Left lung (tissue), 10 donors: ENCODE data around the gene SYPL2. TPM values are rescaled to one million over a fixed set of nuclear protein-coding genes. Genes with fewer than 3 reads are reported as not detected.

Source experiments
- ATAC-seq: fragments of 200-7000 bp; cut with Tn5 transposase; one replicate; pipeline ENCODE4 v1.9.1; 2020; ENCODE audit warnings: moderate library complexity
- DNase-seq, 4 donors: peaks; one replicate each; pipeline ENCODE4 v3.0.0-alpha.2; 2013 to 2020
- H3K27ac ChIP-seq, 2 donors: fragments of 200-600 bp; sonication (generic) in 1 of 2; one replicate each; pipeline versions ENCODE4 v1.5.0 to v1.8.0; 2020 to 2021
- H3K27me3 ChIP-seq, 2 donors: fragments of 200-600 bp; sonication (generic) in 1 of 2; one replicate each; pipeline versions ENCODE4 v1.5.0 to v1.8.0; 2020 to 2021
- H3K36me3 ChIP-seq, 2 donors: fragments of 200-600 bp; sonication (generic) in 1 of 2; one replicate each; pipeline versions ENCODE4 v1.5.0 to v1.8.0; 2020 to 2021
- H3K4me1 ChIP-seq, 2 donors: fragments of 200-600 bp; one replicate each; pipeline ENCODE4 v1.8.0; 2021
- H3K4me3 ChIP-seq, 2 donors: fragments of 200-600 bp; sonication (generic) in 1 of 2; one replicate each; pipeline versions ENCODE4 v1.5.0 to v1.8.0; 2020 to 2021; ENCODE audit warnings: mild to moderate bottlenecking in 1 of 2
- H3K9me3 ChIP-seq, 2 donors: fragments of 200-600 bp; sonication (generic) in 1 of 2; one replicate each; pipeline versions ENCODE4 v1.5.0 to v1.8.0; 2020 to 2021
- CTCF ChIP-seq, 2 donors: fragments of 200-600 bp; sonication (generic) in 1 of 2; IDR thresholded peaks; one replicate each; pipeline versions ENCODE4 v1.5.0 to v1.8.0; 2021; ENCODE audit warnings: antibody characterized with exemption in 2 of 2
- intact Hi-C, 2 donors: fragments of 100-400 bp; cut with DNase I; formaldehyde crosslinking; loops; one replicate each; pipeline versions ENCODE4 v1.11.2 to v1.14.2; 2022
- polyA plus RNA-seq, 6 donors: library from polyadenylated mRNA; unstranded; fragments of 120-200 nt; gene quantifications; one replicate each; pipeline ENCODE4 v1.2.1, GENCODE V29; 2013; ENCODE audit not compliant: insufficient read length in 6 of 6
- total RNA-seq, 2 donors: library from RNA; stranded (reverse); fragmentation: NEBNext Ultra II Directional; extraction: Animal tissue kit (Norgen Biotek cat#: 25700); gene quantifications; one replicate each; pipeline ENCODE4 v1.2.1, GENCODE V29; 2021
- donor health status: DM: no; HTN: yes; CAD: no.
- donor health status: DM: no; HTN: no; CAD: no.

Gene SYPL2
- total and polyA plus RNA-seq, 8 donors: 0.14 to 4.5 (median 0.28) TPM

- H3K4me3 ChIP-seq: no peak overlapping the region
- H3K27ac ChIP-seq: no peak overlapping the region
- DNase-seq: peak in 1 of 4 donors; percentile 58
- intact Hi-C loops: loop anchor here in 1 of 2 donors (5.0 kb wide), 1 partner anchor 42 kb away; no protein-coding TSS in a partner anchor
- peak; percentile 51 for ATAC-seq
- peaks cover 5 to 23% of the 10 kb centered on the region in 2 donors for H3K4me1 ChIP-seq
- H3K27me3 ChIP-seq: no peaks in the 10 kb centered on the region
- no peaks in the 10 kb centered on the region for H3K9me3 ChIP-seq
- TF ChIP-seq CTCF (IDR thresholded peaks at IDR 0.05): peak; percentile 65 to 85
- peaks cover 0 to 22% of the 10 kb centered on the region in 2 donors for H3K36me3 ChIP-seq
These were observed 23.9 kb downstream of the SYPL2 start for GRCh38 chr1:109490029-109490933.

GRCh38 chr1:109490934-109491302 is 24.6 kb downstream of the SYPL2 start:
- intact Hi-C loops: loop anchor here in 1 of 2 donors (5.0 kb wide), 1 partner anchor 41 kb away; no protein-coding TSS in a partner anchor
- TF ChIP-seq CTCF (IDR thresholded peaks at IDR 0.05): no peak
- H3K36me3 ChIP-seq: peaks cover 0 to 26% of the 10 kb centered on the region in 2 donors
- H3K4me1 ChIP-seq: peaks cover 5 to 26% of the 10 kb centered on the region in 2 donors
- H3K4me3 ChIP-seq: no peak overlapping the region
- H3K27ac ChIP-seq: no peak overlapping the region
- H3K27me3 ChIP-seq: no peaks in the 10 kb centered on the region
- no peak for DNase-seq
- no peak for ATAC-seq
- no peaks in the 10 kb centered on the region for H3K9me3 ChIP-seq

GRCh38 chr1:109491372-109491771 is 25.0 kb downstream of the SYPL2 start:
- no peak for ATAC-seq

GRCh38 chr1:109492779-109493178 is 26.4 kb downstream of the SYPL2 start:
- DNase-seq (no peak), ATAC-seq (no peak)
- Histone ChIP-seq H3K4me3 (no peak overlapping the region), H3K4me1 (peaks cover 5 to 37% of the 10 kb centered on the region in 2 donors), H3K27me3 (no peaks in the 10 kb centered on the region), H3K36me3 (peaks cover 0 to 40% of the 10 kb centered on the region in 2 donors), H3K27ac (no peak overlapping the region), H3K9me3 (no peaks in the 10 kb centered on the region)
- no peak for TF ChIP-seq CTCF (IDR thresholded peaks at IDR 0.05)
- intact Hi-C loops: loop anchor here in 1 of 2 donors (5.0 kb wide), 1 partner anchor 40 kb away; no protein-coding TSS in a partner anchor

More at GRCh38 chr1:109491372-109491771, 25.0 kb downstream of the SYPL2 start:
- H3K4me3 ChIP-seq: no peak overlapping the region
- H3K36me3 ChIP-seq: peaks cover 0 to 30% of the 10 kb centered on the region in 2 donors
- intact Hi-C loops: loop anchor here in 1 of 2 donors (5.0 kb wide), 1 partner anchor 41 kb away; no protein-coding TSS in a partner anchor
- no peak for TF ChIP-seq CTCF (IDR thresholded peaks at IDR 0.05)
- no peaks in the 10 kb centered on the region for H3K27me3 ChIP-seq
- H3K9me3 ChIP-seq: no peaks in the 10 kb centered on the region
- no peak overlapping the region for H3K27ac ChIP-seq
- peaks cover 5 to 30% of the 10 kb centered on the region in 2 donors for H3K4me1 ChIP-seq
- no peak for DNase-seq

- Histone ChIP-seq H3K9me3 (no peaks in the 10 kb centered on the region), H3K27ac (no peak overlapping the region), H3K36me3 (peaks cover 0 to 40% of the 10 kb centered on the region in 2 donors), H3K27me3 (no peaks in the 10 kb centered on the region), H3K4me1 (peaks cover 5 to 38% of the 10 kb centered on the region in 2 donors), H3K4me3 (no peak overlapping the region)
- DNase-seq: no peak
- no peak for TF ChIP-seq CTCF (IDR thresholded peaks at IDR 0.05)
- no peak for ATAC-seq
- intact Hi-C loops: loop anchor here in 1 of 2 donors (5.0 kb wide), 1 partner anchor 39 kb away; no protein-coding TSS in a partner anchor
These were observed 26.9 kb downstream of the SYPL2 start for GRCh38 chr1:109493227-109493626.
